NB4 (cell line): ENCODE results near the gene OR2W1.

ENCODE experiments used
- MAX ChIP-seq: IDR thresholded peaks from 2 replicates; pipeline ENCODE4 v1.6.1; 2011; ENCODE audit warnings: low read depth, low read length
- TF ChIP-seq, protein P1 (sequence below): IDR thresholded peaks from one replicate; pipeline ENCODE4 v1.5.1; 2012; ENCODE audit warnings: low read depth, low read length

DNA sequence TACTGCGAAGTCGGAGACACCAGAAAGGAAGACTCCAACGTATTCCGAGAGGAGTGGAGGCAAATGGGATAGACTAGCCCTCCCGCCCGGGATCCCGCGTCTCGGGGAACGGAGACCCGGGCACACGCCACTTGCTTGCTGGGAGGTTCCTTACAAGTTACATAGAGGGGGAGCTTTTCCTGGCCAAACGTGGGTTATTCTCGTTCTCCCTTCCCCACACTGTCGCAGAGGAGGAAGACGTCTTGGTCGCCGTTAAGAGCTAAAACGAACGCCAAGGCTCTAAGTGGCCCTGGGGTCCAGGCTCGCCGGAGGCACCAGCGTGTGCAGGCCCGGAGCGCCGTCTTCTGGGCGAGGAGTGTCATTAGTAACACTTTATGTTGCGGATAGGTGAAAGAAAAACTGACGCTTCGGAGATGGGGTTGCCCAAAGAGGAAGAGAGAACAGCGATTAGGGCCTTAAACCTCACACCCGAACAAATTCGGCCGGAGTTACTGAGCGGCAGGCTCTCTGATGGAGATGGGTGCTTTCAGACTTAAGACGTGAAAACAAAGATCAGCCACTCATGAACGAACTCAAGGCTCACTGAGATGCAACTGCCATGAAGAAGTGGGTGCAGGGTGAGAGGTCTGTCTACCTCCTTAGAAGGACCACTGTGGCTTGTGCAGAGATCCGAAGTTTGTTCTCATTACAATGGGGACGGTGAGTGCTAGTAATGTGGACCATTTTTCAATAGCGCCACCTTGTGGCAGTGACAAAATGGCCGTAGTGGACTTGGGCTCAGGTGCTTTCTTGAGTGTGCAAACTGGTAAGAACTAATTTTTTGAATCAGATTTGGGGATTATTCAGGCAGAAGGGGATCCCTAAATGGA, 28.2 kb downstream of the OR2W1 start:
- TF ChIP-seq MAX: peak; percentile 7; the same call in 1 of the 2 replicates
- TF ChIP-seq, protein P1, sequence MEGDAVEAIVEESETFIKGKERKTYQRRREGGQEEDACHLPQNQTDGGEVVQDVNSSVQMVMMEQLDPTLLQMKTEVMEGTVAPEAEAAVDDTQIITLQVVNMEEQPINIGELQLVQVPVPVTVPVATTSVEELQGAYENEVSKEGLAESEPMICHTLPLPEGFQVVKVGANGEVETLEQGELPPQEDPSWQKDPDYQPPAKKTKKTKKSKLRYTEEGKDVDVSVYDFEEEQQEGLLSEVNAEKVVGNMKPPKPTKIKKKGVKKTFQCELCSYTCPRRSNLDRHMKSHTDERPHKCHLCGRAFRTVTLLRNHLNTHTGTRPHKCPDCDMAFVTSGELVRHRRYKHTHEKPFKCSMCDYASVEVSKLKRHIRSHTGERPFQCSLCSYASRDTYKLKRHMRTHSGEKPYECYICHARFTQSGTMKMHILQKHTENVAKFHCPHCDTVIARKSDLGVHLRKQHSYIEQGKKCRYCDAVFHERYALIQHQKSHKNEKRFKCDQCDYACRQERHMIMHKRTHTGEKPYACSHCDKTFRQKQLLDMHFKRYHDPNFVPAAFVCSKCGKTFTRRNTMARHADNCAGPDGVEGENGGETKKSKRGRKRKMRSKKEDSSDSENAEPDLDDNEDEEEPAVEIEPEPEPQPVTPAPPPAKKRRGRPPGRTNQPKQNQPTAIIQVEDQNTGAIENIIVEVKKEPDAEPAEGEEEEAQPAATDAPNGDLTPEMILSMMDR: peak; percentile 82
